Stimulated activated memory B cell treated with anti-CD40 and anti-IgM and Interleukin-4, amounts not matched to agents 10 μg/mL and 1 μg/mL and 100 μg/mL, for 72 hours (primary cell): Measurements from ENCODE around the gene ARRDC5.
A peak's percentile ranks its signal among the peaks of the same experiment; 100 is the strongest.
"Not testable (repeated sequence)": the region's sequence is repeated elsewhere in the genome, so short reads cannot be mapped to it uniquely, and the experiment has no call there.

Source experiments
- ATAC-seq: fragments of 150-1000 bp; cut with Tn5 transposase; 2 replicates; pipeline ENCODE4 v1.10.0; 2021
- H3K27ac Mint-ChIP-seq: one replicate; pipeline ENCODE4 v1.8.0; 2022; ENCODE audit warnings: mild to moderate bottlenecking, mixed read lengths
- H3K27me3 Mint-ChIP-seq: one replicate; pipeline ENCODE4 v1.8.0; 2022; ENCODE audit warnings: mixed read lengths
- H3K36me3 Mint-ChIP-seq: one replicate; pipeline ENCODE4 v1.8.0; 2022; ENCODE audit warnings: mixed read lengths
- H3K4me1 Mint-ChIP-seq: one replicate; pipeline ENCODE4 v1.8.0; 2022; ENCODE audit warnings: mixed read lengths
- H3K4me3 Mint-ChIP-seq: one replicate; pipeline ENCODE4 v1.8.0; 2022; ENCODE audit warnings: mild to moderate bottlenecking, moderate library complexity, mixed read lengths
- H3K9me3 Mint-ChIP-seq: one replicate; pipeline ENCODE4 v1.8.0; 2022; ENCODE audit warnings: mixed read lengths

The ARRDC5 gene

GRCh38 chr19:4892962-4893361, 9.7 kb downstream of the ARRDC5 start:
- not testable (repeated sequence) for ATAC-seq, H3K27me3 Mint-ChIP-seq

GRCh38 chr19:4891066-4891465, 11.6 kb downstream of the ARRDC5 start:
- no peak overlapping the region for H3K27ac Mint-ChIP-seq
- no peaks in the 10 kb centered on the region for H3K36me3 Mint-ChIP-seq
- ATAC-seq = no peak
- no peaks in the 10 kb centered on the region for H3K27me3 Mint-ChIP-seq
- no peak overlapping the region for H3K4me3 Mint-ChIP-seq
- peaks cover 5% of the 10 kb centered on the region for H3K4me1 Mint-ChIP-seq
- H3K9me3 Mint-ChIP-seq = no peaks in the 10 kb centered on the region

More at GRCh38 chr19:4892962-4893361, 9.7 kb downstream of the ARRDC5 start:
- H3K4me1 Mint-ChIP-seq, H3K36me3 Mint-ChIP-seq, H3K9me3 Mint-ChIP-seq, H3K4me3 Mint-ChIP-seq, H3K27ac Mint-ChIP-seq: not testable (repeated sequence)

- Mint-ChIP-seq H3K27ac (no peak overlapping the region), H3K27me3 (no peaks in the 10 kb centered on the region), H3K4me1 (no peaks in the 10 kb centered on the region), H3K4me3 (no peak overlapping the region), H3K9me3 (no peaks in the 10 kb centered on the region), H3K36me3 (no peaks in the 10 kb centered on the region)
- no peak for ATAC-seq
These were observed 13.5 kb downstream of the ARRDC5 start for GRCh38 chr19:4889034-4889815.

- H3K27ac Mint-ChIP-seq, H3K9me3 Mint-ChIP-seq, H3K36me3 Mint-ChIP-seq, H3K4me3 Mint-ChIP-seq, H3K4me1 Mint-ChIP-seq, ATAC-seq, H3K27me3 Mint-ChIP-seq: not testable (repeated sequence)
These were observed 14.9 kb downstream of the ARRDC5 start for GRCh38 chr19:4887803-4888202.

GRCh38 chr19:4884993-4885392, 17.7 kb downstream of the ARRDC5 start:
- not testable (repeated sequence) for H3K4me1 Mint-ChIP-seq, H3K4me3 Mint-ChIP-seq, ATAC-seq, H3K27me3 Mint-ChIP-seq, H3K27ac Mint-ChIP-seq, H3K36me3 Mint-ChIP-seq, H3K9me3 Mint-ChIP-seq

- not testable (repeated sequence) for H3K36me3 Mint-ChIP-seq, ATAC-seq, H3K27me3 Mint-ChIP-seq, H3K9me3 Mint-ChIP-seq, H3K4me3 Mint-ChIP-seq, H3K27ac Mint-ChIP-seq
- H3K4me1 Mint-ChIP-seq = peaks cover 15% of the 10 kb centered on the region
These were observed 19.8 kb downstream of the ARRDC5 start for GRCh38 chr19:4882874-4883273.

GRCh38 chr19:4879041-4879440, 23.7 kb downstream of the ARRDC5 start:
- Mint-ChIP-seq H3K4me3 (no peak overlapping the region), H3K27me3 (peaks cover 12% of the 10 kb centered on the region), H3K36me3 (no peaks in the 10 kb centered on the region), H3K9me3 (no peaks in the 10 kb centered on the region), H3K4me1 (peaks cover 15% of the 10 kb centered on the region), H3K27ac (no peak overlapping the region)
- no peak for ATAC-seq

- H3K36me3 Mint-ChIP-seq = no peaks in the 10 kb centered on the region
- H3K9me3 Mint-ChIP-seq = no peaks in the 10 kb centered on the region
- peaks cover 12% of the 10 kb centered on the region for H3K4me1 Mint-ChIP-seq
- peaks cover 12% of the 10 kb centered on the region for H3K27me3 Mint-ChIP-seq
- no peak overlapping the region for H3K4me3 Mint-ChIP-seq
- no peak for ATAC-seq
- no peak overlapping the region for H3K27ac Mint-ChIP-seq
These were observed 24.2 kb downstream of the ARRDC5 start for GRCh38 chr19:4878491-4878968.

- no peak overlapping the region for H3K4me3 Mint-ChIP-seq
- ATAC-seq = no peak
These were observed 24.8 kb downstream of the ARRDC5 start for GRCh38 chr19:4877753-4878490.

GRCh38 chr19:4873930-4874329, 28.8 kb downstream of the ARRDC5 start:
- Mint-ChIP-seq H3K9me3 (no peaks in the 10 kb centered on the region), H3K36me3 (no peaks in the 10 kb centered on the region), H3K27ac (no peak overlapping the region), H3K4me3 (no peak overlapping the region), H3K4me1 (peaks cover 22% of the 10 kb centered on the region), H3K27me3 (peaks cover 27% of the 10 kb centered on the region)
- no peak for ATAC-seq

More at GRCh38 chr19:4877753-4878490, 24.8 kb downstream of the ARRDC5 start:
- peaks cover 13% of the 10 kb centered on the region for H3K27me3 Mint-ChIP-seq
- H3K9me3 Mint-ChIP-seq = no peaks in the 10 kb centered on the region
- H3K36me3 Mint-ChIP-seq = no peaks in the 10 kb centered on the region
- peaks cover 10% of the 10 kb centered on the region for H3K4me1 Mint-ChIP-seq
- no peak overlapping the region for H3K27ac Mint-ChIP-seq

- ATAC-seq = no peak
- Mint-ChIP-seq H3K9me3 (no peaks in the 10 kb centered on the region), H3K4me3 (no peak overlapping the region), H3K27ac (no peak overlapping the region), H3K4me1 (peaks cover 23% of the 10 kb centered on the region), H3K27me3 (peaks cover 15% of the 10 kb centered on the region), H3K36me3 (no peaks in the 10 kb centered on the region)
These were observed 31.0 kb downstream of the ARRDC5 start for GRCh38 chr19:4871711-4872110.

GRCh38 chr19:4870025-4870700, 32.5 kb downstream of the ARRDC5 start:
- no peak overlapping the region for H3K27ac Mint-ChIP-seq
- peaks cover 29% of the 10 kb centered on the region for H3K4me1 Mint-ChIP-seq
- no peak for ATAC-seq

GRCh38 chr19:4868286-4868834, 34.3 kb downstream of the ARRDC5 start:
- ATAC-seq = no peak
- H3K27me3 Mint-ChIP-seq = peaks cover 15% of the 10 kb centered on the region

More at GRCh38 chr19:4870025-4870700, 32.5 kb downstream of the ARRDC5 start:
- no peak overlapping the region for H3K4me3 Mint-ChIP-seq
- H3K9me3 Mint-ChIP-seq = no peaks in the 10 kb centered on the region
- no peaks in the 10 kb centered on the region for H3K36me3 Mint-ChIP-seq
- peaks cover 15% of the 10 kb centered on the region for H3K27me3 Mint-ChIP-seq

GRCh38 chr19:4867534-4868285, 35.0 kb downstream of the ARRDC5 start, which contains the start of gene PLIN3:
Gene PLIN3, minus strand, starts transcription at chr19:4867667. Its CDS starts 6,273 bp downstream, at chr19:4861394.
- Mint-ChIP-seq H3K4me3 (peak within 1 kb of the TSS; percentile 88), H3K4me1 (peaks cover 44% of the 10 kb centered on the region), H3K36me3 (peaks cover 1% of the 10 kb centered on the region), H3K9me3 (no peaks in the 10 kb centered on the region), H3K27me3 (peaks cover 12% of the 10 kb centered on the region), H3K27ac (peak within 1 kb of the TSS; percentile 85)
- peak; percentile 94 for ATAC-seq

More at GRCh38 chr19:4868286-4868834, 34.3 kb downstream of the ARRDC5 start:
- no peaks in the 10 kb centered on the region for H3K9me3 Mint-ChIP-seq
- H3K4me3 Mint-ChIP-seq = peak overlapping the region; percentile 88
- no peaks in the 10 kb centered on the region for H3K36me3 Mint-ChIP-seq
- peak overlapping the region; percentile 85 for H3K27ac Mint-ChIP-seq
- H3K4me1 Mint-ChIP-seq = peaks cover 44% of the 10 kb centered on the region
